HAP-1 (cell line): ENCODE results near the gene KRTAP2-4.
"Not testable (repeated sequence)": the region's sequence is repeated elsewhere in the genome, so short reads cannot be mapped to it uniquely, and the experiment has no call there.

Source experiments
- DNase-seq, 2 experiments: peaks; one replicate each; pipeline ENCODE4 v3.0.0-alpha.2; 2016 to 2020; ENCODE audit warnings: low spot score in 2 of 2
- H3K27me3 ChIP-seq: fragments of 250-450 bp; sonication (Bioruptor Pico); 2 replicates; pipeline ENCODE4 v1.5.1; 2020; ENCODE audit warnings: low read depth, mild to moderate bottlenecking, moderate library complexity
- H3K36me3 ChIP-seq: fragments of 250-450 bp; sonication (Bioruptor Pico); replicated peaks from 2 replicates; pipeline ENCODE4 v1.5.1; 2020; ENCODE audit warnings: mild to moderate bottlenecking
- H3K4me1 ChIP-seq: fragments of 250-450 bp; sonication (Bioruptor Pico); 2 replicates; pipeline ENCODE4 v1.5.1; 2020; ENCODE audit warnings: mild to moderate bottlenecking
- H3K4me3 ChIP-seq: fragments of 250-450 bp; sonication (Bioruptor Pico); 2 replicates; pipeline ENCODE4 v1.5.1; 2020; ENCODE audit warnings: mild to moderate bottlenecking, moderate library complexity
- H3K9me3 ChIP-seq: fragments of 250-450 bp; sonication (Bioruptor Pico); 2 replicates; pipeline ENCODE4 v1.5.1; 2020; ENCODE audit warnings: mild to moderate bottlenecking, moderate library complexity
- in situ Hi-C: fragments of 300-500 bp; cut with MboI; formaldehyde crosslinking; loops from 3 replicates; pipeline ENCODE4 v1.14.3; 2020; ENCODE audit warnings: low sequenced_read_pairs, inconsistent platforms, mixed read lengths

The KRTAP2-4 gene

DNA sequence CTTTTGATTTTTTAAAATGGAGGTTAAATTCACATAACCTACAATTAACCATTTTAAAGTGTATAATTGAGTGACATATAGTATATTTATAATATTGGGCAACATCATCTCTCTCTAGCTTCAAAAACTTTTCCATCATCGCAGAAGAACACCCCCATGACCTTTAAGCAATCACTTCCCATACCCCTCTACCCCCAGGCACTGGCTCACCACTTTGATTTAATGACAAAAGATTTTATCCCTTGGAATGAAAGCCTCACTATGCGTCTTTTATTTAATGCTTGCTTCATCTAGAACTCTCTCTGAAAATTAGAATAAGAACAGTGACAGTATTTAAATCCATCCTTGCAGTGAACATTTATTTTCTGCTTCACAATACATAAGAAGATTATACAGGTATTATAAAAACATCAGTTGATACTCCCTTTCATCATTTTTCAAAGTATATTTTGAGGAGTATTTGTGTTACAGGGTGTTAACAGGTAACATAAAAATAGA is 27.8 kb downstream of the KRTAP2-4 start:
- Histone ChIP-seq H3K27me3 (peaks cover 13% of the 10 kb centered on the region; the same call in 1 of the 2 replicates), H3K4me3 (no peak overlapping the region), H3K4me1 (peaks cover 10% of the 10 kb centered on the region), H3K9me3 (no peaks in the 10 kb centered on the region), H3K36me3 (no peaks in the 10 kb centered on the region)
- peak; percentile 77 to 96 for DNase-seq
- in situ Hi-C loops = no loop called here

DNA sequence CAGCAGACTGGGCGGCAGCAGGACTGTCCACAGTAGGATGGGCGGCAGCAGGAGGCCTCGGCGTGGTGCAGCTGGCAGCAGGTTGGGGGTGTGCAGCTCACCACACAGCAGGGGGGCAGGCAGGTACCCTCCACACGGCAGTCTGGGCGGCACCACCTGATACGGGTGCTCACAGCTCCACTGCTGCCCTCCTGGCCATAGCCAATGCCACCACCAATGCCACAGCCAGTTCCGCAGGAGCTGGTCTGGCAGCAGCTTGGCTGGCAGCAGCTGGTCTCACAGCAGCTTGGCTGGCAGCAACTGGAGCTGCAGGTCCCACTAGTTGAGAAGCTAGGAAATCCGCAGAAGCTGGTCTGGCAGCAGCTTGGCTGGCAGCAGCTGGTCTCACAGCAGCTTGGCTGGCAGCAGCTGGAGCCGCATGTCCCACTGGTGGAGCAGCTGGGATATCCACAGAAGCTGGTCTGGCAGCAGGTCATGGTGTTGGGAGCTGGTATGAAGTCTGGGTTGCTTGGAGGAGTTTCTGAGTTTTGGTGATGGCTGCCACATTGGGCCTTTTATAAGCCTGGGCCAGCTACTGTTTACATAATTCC is 31.2 kb downstream of the KRTAP2-4 start, which contains the start of gene KRTAP1-3:
KRTAP1-3 (minus strand) TSS at position 529 of the 590 bp plus-strand sequence; CDS start at position 476, 53 bp downstream.
- H3K4me3 ChIP-seq, in situ Hi-C loops, H3K36me3 ChIP-seq, H3K9me3 ChIP-seq, DNase-seq: not testable (repeated sequence)
- peaks cover 10% of the 10 kb centered on the region for H3K4me1 ChIP-seq
- peaks cover 22% of the 10 kb centered on the region for H3K27me3 ChIP-seq

DNA sequence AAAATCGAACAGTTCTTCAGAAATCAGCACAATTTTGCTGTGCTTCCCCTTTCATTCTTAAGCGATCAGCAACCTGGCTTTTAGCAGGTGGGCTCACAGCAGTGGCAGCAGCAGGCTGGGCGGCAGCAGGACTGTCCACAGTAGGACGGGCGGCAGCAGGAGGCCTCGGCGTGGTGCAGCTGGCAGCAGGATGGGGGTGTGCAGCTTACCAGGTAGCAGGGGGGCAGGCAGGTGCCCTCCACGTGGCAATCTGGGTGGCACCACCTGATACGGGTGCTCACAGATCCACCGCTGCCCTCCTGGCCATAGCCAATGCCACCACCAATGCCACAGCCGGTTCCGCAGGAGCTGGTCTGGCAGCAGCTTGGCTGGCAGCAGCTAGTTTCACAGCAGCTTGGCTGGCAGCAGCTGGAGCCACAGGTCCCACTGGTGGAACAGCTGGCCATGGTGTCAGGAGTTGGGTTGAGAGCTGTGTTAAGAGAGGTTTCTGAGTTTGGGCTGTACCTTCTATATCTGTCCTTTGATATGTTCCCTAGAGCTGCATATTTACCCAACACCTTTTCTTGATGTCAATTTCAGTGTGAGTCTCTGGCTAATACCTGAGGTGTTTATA is 35.9 kb downstream of the KRTAP2-4 start, which contains the start of gene KRTAP1-4:
KRTAP1-4 (minus strand) TSS at position 563 of the 613 bp plus-strand sequence; CDS start at position 446, 117 bp downstream.
- Histone ChIP-seq H3K4me3 (no peak within 1 kb of the TSS), H3K27me3 (peaks cover 13% of the 10 kb centered on the region), H3K4me1 (no peaks in the 10 kb centered on the region), H3K36me3 (no peaks in the 10 kb centered on the region), H3K9me3 (no peaks in the 10 kb centered on the region)
- no peak for DNase-seq
- in situ Hi-C loops = no loop called here

DNA sequence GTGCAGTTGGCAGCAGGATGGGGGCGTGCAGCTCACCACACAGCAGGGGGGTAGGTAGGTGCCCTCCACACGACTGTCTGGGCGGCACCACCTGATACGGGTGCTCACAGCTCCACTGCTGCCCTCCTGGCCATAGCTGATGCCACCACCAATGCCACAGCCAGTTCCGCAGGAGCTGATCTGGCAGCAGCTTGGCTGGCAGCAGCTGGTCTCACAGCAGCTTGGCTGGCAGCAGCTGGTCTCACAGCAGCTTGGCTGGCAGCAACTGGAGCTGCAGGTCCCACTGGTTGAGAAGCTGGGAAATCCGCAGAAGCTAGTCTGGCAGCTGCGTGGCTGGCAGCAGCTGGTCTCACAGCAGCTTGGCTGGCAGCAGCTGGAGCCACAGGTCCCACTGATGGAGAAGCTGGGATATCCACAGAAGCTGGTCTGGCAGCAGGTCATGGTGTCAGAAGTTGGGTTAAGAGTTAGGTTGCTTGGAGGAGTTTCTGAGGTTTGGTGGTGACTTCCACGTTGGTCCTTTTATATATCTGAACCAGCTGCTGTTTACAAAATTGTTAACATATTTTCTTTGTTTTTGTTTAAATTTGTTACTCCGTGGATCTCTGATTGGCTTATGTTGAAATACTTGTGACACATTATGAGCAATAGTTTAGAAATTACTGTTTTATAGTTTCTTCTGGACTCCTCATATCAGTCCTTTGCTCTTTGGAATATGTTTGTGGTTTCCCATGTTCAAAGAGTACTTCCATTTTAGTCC is 38.8 kb downstream of the KRTAP2-4 start, which contains the start of gene KRTAP1-5:
KRTAP1-5 (minus strand) TSS at position 494 of the 757 bp plus-strand sequence; CDS start at position 441, 53 bp downstream.
- no peak within 1 kb of the TSS for H3K4me3 ChIP-seq
- DNase-seq = no peak
- H3K27me3 ChIP-seq = peaks cover 11% of the 10 kb centered on the region
- H3K9me3 ChIP-seq = no peaks in the 10 kb centered on the region
- H3K4me1 ChIP-seq = no peaks in the 10 kb centered on the region
- in situ Hi-C loops = no loop called here
- H3K36me3 ChIP-seq = no peaks in the 10 kb centered on the region

DNA sequence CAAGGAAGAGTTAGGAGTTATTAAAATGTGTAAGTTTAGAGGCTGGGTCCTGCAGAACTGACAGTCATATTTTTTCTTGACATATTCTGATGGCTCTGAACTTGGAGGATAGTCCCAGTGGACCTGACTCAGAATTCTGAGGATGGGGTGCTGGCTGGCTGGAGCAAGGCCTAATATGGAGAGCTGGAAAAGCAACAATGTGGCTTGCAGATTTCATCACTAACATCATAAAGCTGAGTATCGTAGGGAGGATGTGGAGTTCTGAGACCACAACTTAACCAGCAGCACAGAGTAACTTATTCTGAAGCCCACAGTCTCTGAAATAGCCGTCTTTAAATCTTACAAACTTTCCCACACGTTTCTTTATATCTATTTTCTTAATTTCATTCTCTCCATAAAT is 41.0 kb downstream of the KRTAP2-4 start:
- H3K4me3 ChIP-seq = no peak overlapping the region
- H3K36me3 ChIP-seq = no peaks in the 10 kb centered on the region
- H3K27me3 ChIP-seq = peaks cover 4% of the 10 kb centered on the region; the same call in 1 of the 2 replicates
- H3K4me1 ChIP-seq = no peaks in the 10 kb centered on the region
- H3K9me3 ChIP-seq = no peaks in the 10 kb centered on the region
- in situ Hi-C loops = no loop called here
- no peak for DNase-seq

DNA sequence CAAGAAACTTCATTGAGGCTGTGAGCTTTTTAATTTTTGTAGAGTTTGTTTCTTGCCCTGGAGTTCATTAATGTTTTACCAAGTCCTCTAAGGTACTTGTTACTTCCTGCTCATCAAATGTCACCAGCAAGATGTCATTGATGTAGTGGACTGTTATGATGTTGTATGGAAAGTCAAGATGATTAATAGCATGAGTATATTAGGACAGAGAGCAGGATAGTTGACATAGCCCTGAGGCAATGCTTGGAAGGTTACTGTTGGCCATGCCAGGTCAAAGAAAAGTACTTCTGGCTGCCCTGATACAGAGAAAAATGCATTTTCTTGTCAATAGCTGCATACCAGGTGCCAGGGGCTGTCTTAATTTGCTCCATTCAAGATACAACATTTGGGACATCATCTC is 45.3 kb downstream of the KRTAP2-4 start:
- H3K4me1 ChIP-seq = no peaks in the 10 kb centered on the region; the same call in 1 of the 2 replicates
- no peak overlapping the region for H3K4me3 ChIP-seq
- no peaks in the 10 kb centered on the region; the same call in 1 of the 2 replicates for H3K27me3 ChIP-seq
- H3K9me3 ChIP-seq = no peaks in the 10 kb centered on the region
- DNase-seq = no peak
- H3K36me3 ChIP-seq = no peaks in the 10 kb centered on the region
- in situ Hi-C loops = no loop called here

DNA sequence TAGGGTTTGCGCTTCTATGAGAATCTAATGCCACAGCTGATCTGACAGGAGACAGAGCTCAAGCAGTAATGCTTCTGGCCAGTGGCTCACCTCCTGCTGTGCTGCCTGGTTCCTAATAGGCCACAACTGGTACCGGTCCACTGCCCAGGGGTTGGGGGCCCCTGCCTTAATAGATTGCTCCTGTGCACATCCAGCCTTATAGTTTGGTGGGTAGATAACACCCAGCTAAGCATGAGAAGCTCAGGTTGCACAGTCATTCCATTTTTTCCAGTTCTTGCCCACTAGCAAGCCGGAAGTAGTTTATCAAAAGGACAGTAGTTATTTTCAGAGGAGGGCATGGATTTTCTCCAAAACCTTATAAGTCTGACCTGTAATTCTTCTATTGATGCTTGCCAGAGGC is 46.3 kb downstream of the KRTAP2-4 start:
- H3K27me3 ChIP-seq = peaks cover 4% of the 10 kb centered on the region; the same call in 1 of the 2 replicates
- no peaks in the 10 kb centered on the region; the same call in 1 of the 2 replicates for H3K4me1 ChIP-seq
- DNase-seq = no peak
- in situ Hi-C loops = no loop called here
- H3K9me3 ChIP-seq = no peaks in the 10 kb centered on the region
- H3K36me3 ChIP-seq = no peaks in the 10 kb centered on the region
- no peak overlapping the region for H3K4me3 ChIP-seq

DNA sequence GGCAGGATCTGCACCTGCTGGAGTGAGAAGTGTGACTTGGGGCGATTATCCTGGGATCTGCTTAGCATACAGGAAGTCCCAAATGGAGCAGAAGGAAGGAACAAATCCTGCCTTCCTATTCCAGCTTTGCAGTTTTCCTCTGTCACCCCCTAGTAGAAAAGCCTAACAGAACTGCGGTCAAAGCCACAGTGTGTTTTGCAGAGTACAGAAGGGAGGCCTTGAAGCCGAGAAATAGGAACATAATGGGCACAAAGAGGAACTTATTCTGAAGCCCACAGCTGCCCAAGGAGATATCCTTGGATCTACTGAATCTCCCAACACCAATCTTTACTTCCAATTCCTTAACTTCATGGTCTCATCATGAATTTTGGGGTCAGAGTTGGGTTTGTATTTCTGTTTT is 47.1 kb downstream of the KRTAP2-4 start:
- Histone ChIP-seq H3K36me3 (no peaks in the 10 kb centered on the region), H3K4me3 (no peak overlapping the region), H3K9me3 (no peaks in the 10 kb centered on the region), H3K4me1 (no peaks in the 10 kb centered on the region; the same call in 1 of the 2 replicates), H3K27me3 (peaks cover 4% of the 10 kb centered on the region; the same call in 1 of the 2 replicates)
- DNase-seq = no peak
- in situ Hi-C loops = no loop called here

DNA sequence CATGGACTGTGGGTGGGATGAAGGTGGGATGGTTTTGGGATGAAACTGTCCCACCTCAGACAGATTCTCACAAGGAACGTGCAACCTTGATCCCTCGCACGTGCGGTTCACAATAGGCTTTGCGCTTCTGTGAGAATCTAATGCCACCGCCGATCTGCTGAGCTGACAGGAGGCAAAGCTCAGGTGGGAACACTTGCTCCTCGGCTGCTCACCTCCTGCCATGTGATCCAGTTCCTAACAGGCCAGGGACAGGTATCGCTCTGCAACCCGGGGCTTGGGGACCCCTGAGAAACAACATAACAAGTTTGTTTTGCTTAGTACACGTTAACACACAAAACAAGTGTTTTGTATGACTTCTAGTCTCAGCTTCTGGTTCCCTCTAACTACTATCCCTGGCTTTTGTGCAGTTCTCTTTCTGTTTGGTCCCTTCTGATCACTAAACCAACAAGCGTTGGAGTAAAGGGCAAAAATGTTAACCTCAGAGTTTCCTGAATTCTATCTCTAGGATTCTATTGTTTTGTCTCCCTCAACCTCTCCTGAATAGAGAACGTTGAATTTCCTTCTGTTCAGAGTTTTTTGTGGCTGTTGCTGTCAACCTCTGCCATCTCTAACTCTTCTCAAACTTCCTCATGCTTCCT is 49.0 kb downstream of the KRTAP2-4 start:
- H3K4me3 ChIP-seq = no peak overlapping the region
- peaks cover 4% of the 10 kb centered on the region; the same call in 1 of the 2 replicates for H3K27me3 ChIP-seq
- no peaks in the 10 kb centered on the region for H3K9me3 ChIP-seq
- no peaks in the 10 kb centered on the region; the same call in 1 of the 2 replicates for H3K4me1 ChIP-seq
- no peaks in the 10 kb centered on the region for H3K36me3 ChIP-seq
- DNase-seq = no peak
- in situ Hi-C loops = no loop called here

DNA sequence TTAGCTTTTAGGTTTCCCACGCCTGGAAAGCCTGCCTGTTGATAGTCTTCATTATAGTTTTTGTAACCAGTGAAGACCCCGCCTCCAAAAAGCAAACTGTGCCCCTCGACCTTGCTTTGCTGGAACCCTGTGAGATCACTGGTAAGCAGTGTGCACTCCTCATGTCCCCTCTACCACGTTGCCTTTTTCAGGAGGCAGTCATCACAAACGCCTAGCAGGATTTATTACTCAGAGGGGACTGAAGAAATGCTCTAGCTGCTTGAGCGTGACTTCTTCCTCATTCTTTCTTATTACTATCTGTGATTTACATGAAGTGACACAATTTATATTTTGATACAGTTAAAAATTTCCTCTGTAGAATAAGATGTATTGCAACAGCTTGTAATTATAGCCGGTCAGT is 50.2 kb downstream of the KRTAP2-4 start:
- no peak for DNase-seq
- Histone ChIP-seq H3K36me3 (no peaks in the 10 kb centered on the region), H3K9me3 (no peaks in the 10 kb centered on the region), H3K4me1 (no peaks in the 10 kb centered on the region; the same call in 1 of the 2 replicates), H3K4me3 (no peak overlapping the region), H3K27me3 (peaks cover 4% of the 10 kb centered on the region; the same call in 1 of the 2 replicates)
- in situ Hi-C loops = no loop called here
